Gastrocnemius medialis (tissue), 4 donors: ENCODE results near the gene PMAIP1.

Experiments used
- CTCF ChIP-seq, 5 experiments: fragments of 450-650 bp in 3 of 5; fragments of 200-600 bp in 2 of 5; sonication (generic) in 2 of 5; IDR thresholded peaks in 4 of 5; conservative IDR thresholded peaks in 1 of 5; 1 replicate in 4 of 5; 2 replicates in 1 of 5; pipeline ENCODE4 v1.5.1; 2016 to 2019; ENCODE audit warnings: antibody characterized with exemption in 5 of 5, mild to moderate bottlenecking in 3 of 5, moderate library complexity in 3 of 5
- POLR2A ChIP-seq, 2 donors: fragments of 450-650 bp; IDR thresholded peaks; one replicate each; pipeline ENCODE4 v1.6.1; 2017; ENCODE audit warnings: antibody characterized with exemption in 2 of 2, mild to moderate bottlenecking in 2 of 2, moderate library complexity in 2 of 2

- no peak for TF ChIP-seq POLR2A (IDR thresholded peaks at IDR 0.05)
- TF ChIP-seq CTCF (IDR thresholded peaks at IDR 0.05 in 4 of 5, conservative IDR thresholded peaks at IDR 0.05 in 1 of 5) = no peak
Measured at GRCh38 chr18:59951591-59951990, 51.8 kb downstream of the PMAIP1 start.
